Erythroblast (primary cell): Measurements from ENCODE around the gene ADPRHL1.

Source experiments
- GATA1 ChIP-seq: IDR thresholded peaks from 2 replicates; pipeline ENCODE4 v1.6.1; 2011; ENCODE audit warnings: low read depth, mild to moderate bottlenecking, control low read depth, low read length, moderate library complexity
- POLR2A ChIP-seq: IDR thresholded peaks from 2 replicates; pipeline ENCODE4 v1.6.1; 2011; ENCODE audit warnings: mild to moderate bottlenecking, low read length

GRCh38 chr13:113359571-113359970, 93.7 kb downstream of the ADPRHL1 start:
- TF ChIP-seq POLR2A = no peak
- TF ChIP-seq GATA1 = no peak
